Measurements from ENCODE around the gene MEIOSIN. TPM values are rescaled to one million over a fixed set of nuclear protein-coding genes. Genes with fewer than 3 reads are reported as not detected.
"Not testable (repeated sequence)": the region's sequence is repeated elsewhere in the genome, so short reads cannot be mapped to it uniquely, and the experiment has no call there.

MEIOSIN gene
- total and polyA plus RNA-seq, 2 of the 13 experiments (the other 11 are each of a cell fraction or from before 2014, with no cell fraction given), result not detected

- WGBS (ENCODE audit: low lambda C conversion rate), result 53% methylated on average over 5 of the region's 5 CpGs
- CTCF ChIA-PET (ENCODE audit: low intra/inter-chr PET ratio, low total read pairs), result interaction anchor here (1.5 kb wide), 1 partner anchor 29 kb away, joined by 17 read pairs; the partner anchor contains the start of gene SIX5
- H3K4me3 ChIP-seq (replicated peaks in 1 of 3; ENCODE audit: insufficient read depth in 1 of 3, low read depth in 2 of 3, low read length in 3 of 3); DNase-seq (ENCODE audit: low spot score); H4K20me1 ChIP-seq (ENCODE audit: insufficient read depth, low read length); H2AFZ ChIP-seq (ENCODE audit: low read length); BruUV-seq (replicated peaks); H3K36me3 ChIP-seq (replicated peaks in 1 of 2; ENCODE audit: control insufficient read depth in 1 of 2, insufficient read depth in 2 of 2, low read length in 2 of 2); in situ Hi-C loops (cut with HindIII; ENCODE audit: extremely low pct_ligation_motif_present, low pct_unique_long_range_greater_than_20kb); H3K9ac ChIP-seq (ENCODE audit: insufficient read depth, low read depth, low read length); H3K27ac ChIP-seq (ENCODE audit: extremely low read length, insufficient read depth, low read length); H3K9me3 ChIP-seq (ENCODE audit: low read length); FAIRE-seq; H3K79me2 ChIP-seq (ENCODE audit: insufficient read depth, low read length): not testable (repeated sequence)
- ATAC-seq, result peak; percentile 13; the same call in 1 of the 3 replicates
- intact Hi-C loops (cut with micrococcal nuclease; ENCODE audit: unreplicated experiment), result loop anchor here (1.0 kb wide), 1 partner anchor 29 kb away; no protein-coding TSS in a partner anchor
- peaks cover 26% of the 10 kb centered on the region for H3K4me1 ChIP-seq (ENCODE audit: insufficient read depth, low read length)
- TF ChIP-seq ZNF263 (CRISPR knock-in tag; IDR thresholded peaks at IDR 0.05), result 0 out of 2 replicates have a peak, but pooled peaks have one; percentile 1
- peaks cover 1 to 19% of the 10 kb centered on the region in 2 experiments; a peak in 2 of 5 replicates for H3K27me3 ChIP-seq (ENCODE audit: control insufficient read depth in 1 of 2, insufficient read depth in 2 of 2, low read length in 2 of 2)
- H3K4me2 ChIP-seq (ENCODE audit: low read depth, low read length), result peak overlapping the region; percentile 59; the same call in 1 of the 2 replicates
- POLR2A ChIA-PET, result interaction anchor here (0.9 to 1.3 kb wide), 6 partner anchors 25 to 103 kb away, joined by 3 to 15 read pairs (median 4); partner anchors contain the start of genes MYPOP, SIX5 and SYMPK
These were observed 66.3 kb downstream of the MEIOSIN start for GRCh38 chr19:45799541-45799940.

GRCh38 chr19:45800070-45800553, 66.9 kb downstream of the MEIOSIN start:
- no peak overlapping the region for H3K9ac ChIP-seq (ENCODE audit: insufficient read depth, low read depth, low read length)
- H3K27me3 ChIP-seq (ENCODE audit: control insufficient read depth in 1 of 2, insufficient read depth in 2 of 2, low read length in 2 of 2), result peaks cover 1 to 19% of the 10 kb centered on the region in 2 experiments; a peak in 2 of 5 replicates
- intact Hi-C loops (cut with micrococcal nuclease; ENCODE audit: unreplicated experiment), result no loop called here
- TF ChIP-seq, protein P1, sequence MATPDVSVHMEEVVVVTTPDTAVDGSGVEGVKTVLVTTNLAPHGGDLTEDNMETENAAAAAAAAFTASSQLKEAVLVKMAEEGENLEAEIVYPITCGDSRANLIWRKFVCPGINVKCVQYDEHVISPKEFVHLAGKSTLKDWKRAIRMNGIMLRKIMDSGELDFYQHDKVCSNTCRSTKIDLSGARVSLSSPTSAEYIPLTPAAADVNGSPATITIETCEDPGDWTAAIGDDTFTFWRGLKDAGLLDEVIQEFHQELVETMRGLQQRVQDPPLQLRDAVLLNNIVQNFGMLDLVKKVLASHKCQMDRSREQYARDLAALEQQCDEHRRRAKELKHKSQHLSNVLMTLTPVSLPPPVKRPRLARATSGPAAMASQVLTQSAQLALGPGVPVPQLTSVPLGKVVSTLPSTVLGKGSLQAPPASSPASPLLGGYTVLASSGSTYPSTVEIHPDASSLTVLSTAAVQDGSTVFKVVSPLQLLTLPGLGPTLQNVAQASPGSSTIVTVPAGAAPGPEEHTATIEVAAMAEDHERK (CRISPR knock-in tag; IDR thresholded peaks at IDR 0.05; ENCODE audit: low read depth), result no peak
- TF ChIP-seq ZNF564 (CRISPR knock-in tag; IDR thresholded peaks at IDR 0.05) (no peak), ETV6 (CRISPR knock-in tag; conservative IDR thresholded peaks at IDR 0.05) (no peak), NFE2 (CRISPR knock-in tag; IDR thresholded peaks at IDR 0.05) (no peak), RFX3 (CRISPR knock-in tag; IDR thresholded peaks at IDR 0.05) (no peak), DMAP1 (CRISPR knock-in tag; IDR thresholded peaks at IDR 0.05) (no peak), NCOA2 (CRISPR knock-in tag; IDR thresholded peaks at IDR 0.05) (no peak), ZNF326 (CRISPR knock-in tag; IDR thresholded peaks at IDR 0.05; ENCODE audit: borderline replicate concordance) (no peak), ZNF17 (CRISPR knock-in tag; IDR thresholded peaks at IDR 0.05) (no peak), MEF2D (CRISPR knock-in tag; IDR thresholded peaks at IDR 0.05) (no peak), REXO4 (CRISPR knock-in tag; IDR thresholded peaks at IDR 0.05; ENCODE audit: borderline replicate concordance) (no peak)
- H3K4me2 ChIP-seq (ENCODE audit: low read depth, low read length), result no peak overlapping the region
- no peaks in the 10 kb centered on the region for H3K79me2 ChIP-seq (ENCODE audit: insufficient read depth, low read length)
- no peak overlapping the region for H3K27ac ChIP-seq (ENCODE audit: extremely low read length, insufficient read depth, low read length)
- H3K4me3 ChIP-seq (replicated peaks in 1 of 3; ENCODE audit: insufficient read depth in 1 of 3, low read depth in 2 of 3, low read length in 3 of 3), result no peak overlapping the region
- no peak for DNase-seq (ENCODE audit: low spot score)
- H3K36me3 ChIP-seq (replicated peaks in 1 of 2; ENCODE audit: control insufficient read depth in 1 of 2, insufficient read depth in 2 of 2, low read length in 2 of 2), result no peaks in the 10 kb centered on the region
- POLR2A ChIA-PET, result interaction anchor here (0.9 to 1.2 kb wide), 2 partner anchors 63 to 103 kb away, joined by 3 to 4 read pairs; partner anchors contain the start of genes MYPOP and SYMPK
- peaks cover 26% of the 10 kb centered on the region for H3K4me1 ChIP-seq (ENCODE audit: insufficient read depth, low read length)
- CTCF ChIA-PET (ENCODE audit: low intra/inter-chr PET ratio, low total read pairs), result interaction anchor here (1.5 kb wide), 1 partner anchor 30 kb away, joined by 17 read pairs; the partner anchor contains the start of gene SIX5
- FAIRE-seq, result no peak
- in situ Hi-C loops (cut with HindIII; ENCODE audit: extremely low pct_ligation_motif_present, low pct_unique_long_range_greater_than_20kb), result no loop called here
- no peak overlapping the region for H2AFZ ChIP-seq (ENCODE audit: low read length)
- H3K9me3 ChIP-seq (ENCODE audit: low read length), result no peaks in the 10 kb centered on the region
- no peaks in the 10 kb centered on the region for H4K20me1 ChIP-seq (ENCODE audit: insufficient read depth, low read length)
- no peak for ATAC-seq
- BruUV-seq (replicated peaks), result no TSS peak
- 11% methylated on average over 3 of the region's 8 CpGs for WGBS (ENCODE audit: low lambda C conversion rate)

Data from HepG2 (cell line).